ENCODE results near the gene PGF.
"Not testable (repeated sequence)": the region's sequence is repeated elsewhere in the genome, so short reads cannot be mapped to it uniquely, and the experiment has no call there.

The PGF gene

GRCh38 chr14:74938531-74939495, 16.6 kb downstream of the PGF start:
- no peak for DNase-seq

GRCh38 chr14:74937171-74937570, 18.2 kb downstream of the PGF start:
- DNase-seq, result no peak

GRCh38 chr14:74936731-74937130, 18.7 kb downstream of the PGF start:
- DNase-seq, result no peak

GRCh38 chr14:74936151-74936550, 19.2 kb downstream of the PGF start:
- DNase-seq, result no peak

GRCh38 chr14:74935360-74935680, 20.1 kb downstream of the PGF start:
- no peak for DNase-seq

- DNase-seq, result no peak
Observed at GRCh38 chr14:74934476-74935359, 20.7 kb downstream of the PGF start.

GRCh38 chr14:74934041-74934440, 21.4 kb downstream of the PGF start:
- no peak for DNase-seq

GRCh38 chr14:74932936-74933335, 22.5 kb downstream of the PGF start:
- DNase-seq, result not testable (repeated sequence)

- no peak for DNase-seq
Observed at GRCh38 chr14:74932401-74932901, 22.9 kb downstream of the PGF start.

- not testable (repeated sequence) for DNase-seq
Observed at GRCh38 chr14:74931744-74932143, 23.7 kb downstream of the PGF start.

- no peak for DNase-seq
Observed at GRCh38 chr14:74929242-74929641, 26.2 kb downstream of the PGF start.

GRCh38 chr14:74927225-74927624, 28.2 kb downstream of the PGF start:
- no peak for DNase-seq

- DNase-seq, result no peak
Observed at GRCh38 chr14:74924061-74924460, 31.3 kb downstream of the PGF start.

GRCh38 chr14:74922752-74923401, 32.5 kb downstream of the PGF start, which contains the start of gene RPS6KL1:
TSS of gene RPS6KL1 (minus strand) at chr14:74923260. CDS start at chr14:74921541, 1,719 bp downstream.
- DNase-seq, result peak; percentile 55 to 75

GRCh38 chr14:74921987-74922751, 33.2 kb downstream of the PGF start:
- no peak for DNase-seq

GRCh38 chr14:74921053-74921620, 34.3 kb downstream of the PGF start:
- DNase-seq, result no peak

- DNase-seq, result no peak
Observed at GRCh38 chr14:74920281-74920680, 35.1 kb downstream of the PGF start.

GRCh38 chr14:74919421-74920165, 35.8 kb downstream of the PGF start:
- no peak for DNase-seq

GRCh38 chr14:74918380-74918779, 37.0 kb downstream of the PGF start:
- no peak for DNase-seq

- no peak for DNase-seq
Observed at GRCh38 chr14:74917646-74918081, 37.7 kb downstream of the PGF start.

- DNase-seq, result no peak
Observed at GRCh38 chr14:74917178-74917543, 38.2 kb downstream of the PGF start.
